Naive thymus-derived CD4-positive, alpha-beta T cell (primary cell): ENCODE measurements around the gene NSG2. TPM values are rescaled to one million over a fixed set of nuclear protein-coding genes. Genes with fewer than 3 reads are reported as not detected.

ENCODE experiments used
- ATAC-seq: fragments of 150-1000 bp; cut with Tn5 transposase; 2 replicates; pipeline ENCODE4 v1.10.0; 2021; ENCODE audit warnings: mild to moderate bottlenecking, moderate library complexity
- CTCF ChIA-PET: fragments of 350-600 bp; sonication (Branson Sonifier 250); formaldehyde crosslinking; loops from one replicate; lab custom pipeline; 2021; ENCODE audit warnings: antibody characterized with exemption; lab: Charles Lee
- POLR2A ChIA-PET: fragments of 350-600 bp; sonication (Branson Sonifier 250); formaldehyde crosslinking; loops from one replicate; lab custom pipeline; 2021; ENCODE audit warnings: antibody characterized with exemption, inconsistent platforms; lab: Charles Lee
- DNase-seq, 9 donors: peaks; one replicate each; pipeline versions ENCODE4 v3.0.0 to v3.0.0-alpha.2; 2020 to 2022; ENCODE audit warnings: mixed read lengths in 1 of 9
- H3K27ac ChIP-seq: one replicate; pipeline ENCODE4 v1.7.0; 2013; ENCODE audit warnings: mild to moderate bottlenecking, low read depth, low read length, moderate library complexity
- H3K27me3 ChIP-seq, 2 donors: one replicate each; pipeline ENCODE4 v1.7.0; 2013; ENCODE audit warnings: low read length in 2 of 2, mild to moderate bottlenecking in 2 of 2, moderate library complexity in 2 of 2; ENCODE audit not compliant: control insufficient read depth in 2 of 2, insufficient read depth in 2 of 2
- H3K36me3 ChIP-seq, 3 experiments: 1 replicate in 2 of 3; 2 replicates in 1 of 3; pipeline ENCODE4 v1.7.0; 2013; ENCODE audit warnings: low read length in 3 of 3, mild to moderate bottlenecking in 3 of 3, moderate library complexity in 1 of 3; ENCODE audit not compliant: insufficient read depth in 3 of 3, control insufficient read depth in 2 of 3
- H3K4me1 ChIP-seq, 2 donors: one replicate each; pipeline ENCODE4 v1.7.0; 2013; ENCODE audit warnings: low read length in 2 of 2, mild to moderate bottlenecking in 2 of 2, moderate library complexity in 1 of 2; ENCODE audit not compliant: control insufficient read depth in 2 of 2, insufficient read depth in 2 of 2
- H3K4me3 ChIP-seq: 2 replicates; pipeline ENCODE4 v1.7.0; 2013; ENCODE audit warnings: mild to moderate bottlenecking, low read length
- H3K9me3 ChIP-seq, 3 experiments: 1 replicate in 2 of 3; 2 replicates in 1 of 3; pipeline ENCODE4 v1.7.0; 2013; ENCODE audit warnings: low read length in 3 of 3; ENCODE audit not compliant: control insufficient read depth in 2 of 3
- H3K27ac Mint-ChIP-seq, 9 donors: one replicate each; pipeline ENCODE4 v1.8.0; 2020 to 2022; ENCODE audit warnings: mixed read lengths in 9 of 9, mild to moderate bottlenecking in 8 of 9, moderate library complexity in 5 of 9, inconsistent platforms in 2 of 9
- H3K27me3 Mint-ChIP-seq, 5 donors: one replicate each; pipeline ENCODE4 v1.8.0; 2021 to 2022; ENCODE audit warnings: mixed read lengths in 5 of 5, mild to moderate bottlenecking in 1 of 5
- H3K36me3 Mint-ChIP-seq, 5 donors: one replicate each; pipeline ENCODE4 v1.8.0; 2020 to 2022; ENCODE audit warnings: mixed read lengths in 5 of 5, mild to moderate bottlenecking in 3 of 5, inconsistent platforms in 1 of 5
- H3K4me1 Mint-ChIP-seq, 7 donors: one replicate each; pipeline ENCODE4 v1.8.0; 2020 to 2022; ENCODE audit warnings: mixed read lengths in 7 of 7, mild to moderate bottlenecking in 3 of 7, inconsistent platforms in 1 of 7
- H3K4me3 Mint-ChIP-seq, 10 donors: one replicate each; pipeline ENCODE4 v1.8.0; 2020 to 2022; ENCODE audit warnings: mild to moderate bottlenecking in 10 of 10, mixed read lengths in 10 of 10, moderate library complexity in 6 of 10, inconsistent platforms in 2 of 10
- H3K9me3 Mint-ChIP-seq, 11 donors: one replicate each; pipeline ENCODE4 v1.8.0; 2020 to 2022; ENCODE audit warnings: mixed read lengths in 11 of 11, mild to moderate bottlenecking in 4 of 11, inconsistent platforms in 1 of 11, moderate library complexity in 1 of 11
- intact Hi-C, 2 donors: fragments of 100-400 bp; cut with micrococcal nuclease; formaldehyde crosslinking; loops; one replicate each; pipeline ENCODE4 v1.15.1; 2023
- polyA plus RNA-seq, 2 donors: library from polyadenylated mRNA; unstranded; fragments of 300-500 nt; fragmentation: Illumina TruSeq; gene quantifications; one replicate each; pipeline ENCODE4 v1.2.3, GENCODE V29; 2021
- total RNA-seq, 6 experiments: library from RNA in 5 of 6; stranded (reverse) in 5 of 6; gene quantifications; 1 replicate in 5 of 6; 2 replicates in 1 of 6; pipeline ENCODE4 v1.2.3 and lab custom pipeline; 2021 to 2026

Gene NSG2
- total and polyA plus RNA-seq, 7 experiments from 2014 or later: not detected

GRCh38 chr5:174046558-174046957, 1.1 kb downstream of the NSG2 start:
- H3K27me3 ChIP-seq: no peaks in the 10 kb centered on the region
- H3K4me1 ChIP-seq: no peaks in the 10 kb centered on the region
- intact Hi-C loops: no loop called here
- no peak overlapping the region for H3K27ac ChIP-seq
- H3K4me3 ChIP-seq: no peak overlapping the region
- Mint-ChIP-seq H3K4me1 (no peaks in the 10 kb centered on the region), H3K36me3 (no peaks in the 10 kb centered on the region), H3K4me3 (no peak overlapping the region), H3K9me3 (peaks cover 0 to 12% (median 2%) of the 10 kb centered on the region in 11 donors), H3K27me3 (peaks cover 0 to 59% (median 44%) of the 10 kb centered on the region in 5 donors), H3K27ac (no peak overlapping the region)
- DNase-seq (no peak), ATAC-seq (no peak)
- ChIA-PET POLR2A (no interaction called here), CTCF (no interaction called here)
- H3K9me3 ChIP-seq: no peaks in the 10 kb centered on the region
- H3K36me3 ChIP-seq: no peaks in the 10 kb centered on the region

DNA sequence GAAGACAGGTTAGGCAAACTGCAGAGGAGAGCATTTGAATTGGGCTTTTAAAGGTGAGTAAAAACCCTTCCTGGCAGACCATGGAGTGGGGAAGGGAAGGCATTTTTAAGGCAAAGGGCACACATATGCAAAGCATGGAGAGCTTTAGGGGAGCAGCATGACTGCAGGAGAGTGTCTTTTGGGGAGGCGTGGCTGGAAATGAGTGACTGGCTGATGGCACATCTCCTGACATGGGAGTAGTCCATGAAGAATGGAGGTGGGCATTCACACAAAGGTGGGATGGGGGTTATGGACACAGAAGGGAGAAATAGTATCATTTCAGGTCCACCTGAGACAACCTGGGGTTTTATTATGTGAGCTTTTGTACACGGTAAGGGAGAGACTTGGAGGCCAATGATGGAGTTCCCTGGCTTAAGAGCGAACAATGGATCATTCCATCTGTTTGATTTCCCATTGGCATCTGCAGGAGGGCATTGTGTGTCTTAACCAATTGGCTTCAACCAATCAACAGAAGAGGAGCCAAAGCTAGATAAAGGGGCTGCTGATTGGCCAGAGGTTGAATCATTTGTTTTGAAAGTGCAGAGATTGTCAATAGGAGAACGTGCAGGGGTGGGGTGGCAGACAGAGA, 2.1 kb downstream of the NSG2 start:
- Histone ChIP-seq H3K27ac (no peak overlapping the region), H3K4me1 (no peaks in the 10 kb centered on the region), H3K9me3 (no peaks in the 10 kb centered on the region), H3K27me3 (no peaks in the 10 kb centered on the region), H3K36me3 (no peaks in the 10 kb centered on the region), H3K4me3 (no peak overlapping the region)
- Mint-ChIP-seq H3K36me3 (no peaks in the 10 kb centered on the region), H3K27me3 (peaks cover 0 to 52% (median 43%) of the 10 kb centered on the region in 5 donors), H3K27ac (no peak overlapping the region), H3K4me3 (no peak overlapping the region), H3K9me3 (peaks cover 0 to 13% (median 2%) of the 10 kb centered on the region in 11 donors), H3K4me1 (no peaks in the 10 kb centered on the region)
- ChIA-PET CTCF (no interaction called here), POLR2A (no interaction called here)
- no peak for DNase-seq
- intact Hi-C loops: no loop called here
- ATAC-seq: no peak

- no peak for ATAC-seq
- H3K9me3 ChIP-seq: no peaks in the 10 kb centered on the region
- no peak overlapping the region for H3K4me3 ChIP-seq
- DNase-seq: no peak
- CTCF ChIA-PET: no interaction called here
- peaks cover 0 to 18% (median 15%) of the 10 kb centered on the region in 5 donors for H3K27me3 Mint-ChIP-seq
- intact Hi-C loops: no loop called here
- H3K4me3 Mint-ChIP-seq: no peak overlapping the region
- H3K9me3 Mint-ChIP-seq: peaks cover 0 to 3% (median 0%) of the 10 kb centered on the region in 11 donors
- POLR2A ChIA-PET: no interaction called here
- H3K27me3 ChIP-seq: no peaks in the 10 kb centered on the region
- no peak overlapping the region for H3K27ac Mint-ChIP-seq
- no peaks in the 10 kb centered on the region for H3K36me3 ChIP-seq
- H3K4me1 ChIP-seq: no peaks in the 10 kb centered on the region
- H3K36me3 Mint-ChIP-seq: no peaks in the 10 kb centered on the region
- H3K4me1 Mint-ChIP-seq: no peaks in the 10 kb centered on the region
- H3K27ac ChIP-seq: no peak overlapping the region
Measured at GRCh38 chr5:174052636-174053035, 7.1 kb downstream of the NSG2 start.

- Histone ChIP-seq H3K9me3 (no peaks in the 10 kb centered on the region), H3K4me3 (no peak overlapping the region), H3K36me3 (no peaks in the 10 kb centered on the region), H3K4me1 (no peaks in the 10 kb centered on the region), H3K27me3 (no peaks in the 10 kb centered on the region), H3K27ac (no peak overlapping the region)
- Mint-ChIP-seq H3K36me3 (no peaks in the 10 kb centered on the region), H3K4me1 (no peaks in the 10 kb centered on the region), H3K27me3 (peaks cover 0 to 26% (median 12%) of the 10 kb centered on the region in 5 donors), H3K27ac (no peak overlapping the region), H3K9me3 (peaks cover 0 to 8% (median 0%) of the 10 kb centered on the region in 11 donors), H3K4me3 (no peak overlapping the region)
- DNase-seq: no peak
- ChIA-PET CTCF (no interaction called here), POLR2A (no interaction called here)
- ATAC-seq: no peak
- intact Hi-C loops: no loop called here
Measured at GRCh38 chr5:174053905-174054304, 8.4 kb downstream of the NSG2 start.

DNA sequence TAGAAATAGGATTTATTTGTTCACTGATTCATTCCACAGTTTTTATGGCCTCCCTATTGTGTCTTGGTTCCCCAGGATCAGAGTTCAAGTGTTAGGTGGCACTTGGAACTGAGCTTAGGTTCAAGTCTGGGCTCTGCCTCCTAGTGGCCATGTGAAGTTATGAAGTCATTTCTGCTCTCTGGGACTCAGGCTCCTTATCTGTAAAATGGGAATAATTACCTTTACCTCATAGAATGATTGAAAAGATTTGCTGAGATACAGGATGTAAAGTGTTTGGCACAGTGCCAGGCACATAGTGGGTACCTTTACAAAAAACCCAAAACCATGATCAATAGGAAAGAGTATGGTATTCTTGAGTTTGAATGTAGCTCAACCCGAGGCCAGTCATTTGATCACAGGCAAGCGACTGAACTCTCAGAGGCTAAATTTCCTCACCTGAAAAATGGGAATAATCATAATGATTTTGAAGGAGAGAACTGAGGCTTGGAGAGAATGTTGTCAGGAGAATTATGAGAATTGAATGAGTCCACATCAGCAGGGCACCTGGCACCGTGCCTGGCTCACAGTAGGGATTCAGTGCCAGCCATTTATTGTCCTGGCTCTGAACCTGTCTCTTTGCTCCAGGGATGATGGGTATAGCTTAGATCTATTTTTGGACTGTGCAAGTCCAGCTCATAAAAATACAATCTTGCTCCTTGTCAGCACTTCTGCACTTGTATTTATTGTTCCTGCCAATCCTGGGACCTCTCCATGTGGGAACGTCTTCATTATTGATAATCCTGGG, 10.8 kb downstream of the NSG2 start:
- intact Hi-C loops: no loop called here
- peaks cover 0 to 8% (median 0%) of the 10 kb centered on the region in 11 donors for H3K9me3 Mint-ChIP-seq
- peaks cover 0 to 26% (median 11%) of the 10 kb centered on the region in 5 donors for H3K27me3 Mint-ChIP-seq
- H3K27ac Mint-ChIP-seq: no peak overlapping the region
- no peak overlapping the region for H3K4me3 Mint-ChIP-seq
- Histone ChIP-seq H3K36me3 (no peaks in the 10 kb centered on the region), H3K27me3 (no peaks in the 10 kb centered on the region), H3K4me1 (no peaks in the 10 kb centered on the region), H3K27ac (no peak overlapping the region), H3K9me3 (no peaks in the 10 kb centered on the region), H3K4me3 (no peak overlapping the region)
- POLR2A ChIA-PET: no interaction called here
- CTCF ChIA-PET: interaction anchor here (0.7 kb wide), 1 partner anchor 143 kb away, joined by 3 read pairs; no protein-coding TSS in a partner anchor
- no peaks in the 10 kb centered on the region for H3K36me3 Mint-ChIP-seq
- no peak for ATAC-seq
- no peaks in the 10 kb centered on the region for H3K4me1 Mint-ChIP-seq
- no peak for DNase-seq

GRCh38 chr5:174057206-174057605, 11.7 kb downstream of the NSG2 start:
- intact Hi-C loops: no loop called here
- Histone ChIP-seq H3K4me1 (no peaks in the 10 kb centered on the region), H3K36me3 (no peaks in the 10 kb centered on the region), H3K27me3 (no peaks in the 10 kb centered on the region), H3K4me3 (no peak overlapping the region), H3K27ac (no peak overlapping the region), H3K9me3 (no peaks in the 10 kb centered on the region)
- Mint-ChIP-seq H3K4me3 (no peak overlapping the region), H3K27ac (no peak overlapping the region), H3K27me3 (peaks cover 0 to 23% (median 11%) of the 10 kb centered on the region in 5 donors), H3K4me1 (no peaks in the 10 kb centered on the region), H3K9me3 (peaks cover 0 to 5% (median 0%) of the 10 kb centered on the region in 11 donors), H3K36me3 (no peaks in the 10 kb centered on the region)
- no peak for DNase-seq
- POLR2A ChIA-PET: no interaction called here
- no peak for ATAC-seq
- CTCF ChIA-PET: no interaction called here
